Endometrial microvascular endothelial cells (primary cell): Measurements from ENCODE around the gene SCAMP1. TPM values are rescaled to one million over a fixed set of nuclear protein-coding genes. Genes with fewer than 3 reads are reported as not detected.

Experiments used
- in situ Hi-C: cut with HindIII; loops from 2 replicates; pipeline ENCODE4 v1.10.0; 2017; ENCODE audit warnings: low sequenced_read_pairs, low pct_unique_long_range_greater_than_20kb; ENCODE audit errors: inconsistent ontology term
- total RNA-seq: library from RNA; depleted of rRNA; stranded (reverse); fragments of >200 nt; gene quantifications from one replicate; pipeline ENCODE4 v1.2.3, GENCODE V29; 2015; ENCODE audit errors: inconsistent ontology term

The SCAMP1 gene
- 35.6 TPM for total RNA-seq

- in situ Hi-C loops: no loop called here
Measured at GRCh38 chr5:78359831-78360673, at the start of gene SCAMP1. SCAMP1 (plus strand) TSS chr5:78360617; CDS start chr5:78360672, 55 bp downstream.

- in situ Hi-C loops: no loop called here
Measured at GRCh38 chr5:78317515-78317914, 42.9 kb upstream of the SCAMP1 start.

- in situ Hi-C loops: no loop called here
Measured at GRCh38 chr5:78318337-78318736, 42.1 kb upstream of the SCAMP1 start.

GRCh38 chr5:78320401-78320800 is 40.0 kb upstream of the SCAMP1 start:
- in situ Hi-C loops: no loop called here

- in situ Hi-C loops: no loop called here
Measured at GRCh38 chr5:78323241-78323640, 37.2 kb upstream of the SCAMP1 start.

- in situ Hi-C loops: no loop called here
Measured at GRCh38 chr5:78326930-78327329, 33.5 kb upstream of the SCAMP1 start.

GRCh38 chr5:78327761-78328510 is 32.5 kb upstream of the SCAMP1 start:
- in situ Hi-C loops: no loop called here

- in situ Hi-C loops: no loop called here
Measured at GRCh38 chr5:78328585-78329173, 31.7 kb upstream of the SCAMP1 start.

- in situ Hi-C loops: no loop called here
Measured at GRCh38 chr5:78331523-78332080, 28.8 kb upstream of the SCAMP1 start.

- in situ Hi-C loops: no loop called here
Measured at GRCh38 chr5:78334811-78335210, 25.6 kb upstream of the SCAMP1 start.

GRCh38 chr5:78335976-78336375 is 24.4 kb upstream of the SCAMP1 start:
- in situ Hi-C loops: no loop called here

- in situ Hi-C loops: no loop called here
Measured at GRCh38 chr5:78336698-78337097, 23.7 kb upstream of the SCAMP1 start.

GRCh38 chr5:78339617-78340436 is 20.6 kb upstream of the SCAMP1 start:
- in situ Hi-C loops: no loop called here

- in situ Hi-C loops: no loop called here
Measured at GRCh38 chr5:78341440-78341839, 19.0 kb upstream of the SCAMP1 start.

- in situ Hi-C loops: no loop called here
Measured at GRCh38 chr5:78345485-78345884, 14.9 kb upstream of the SCAMP1 start.

GRCh38 chr5:78353520-78353919 is 6.9 kb upstream of the SCAMP1 start:
- in situ Hi-C loops: no loop called here

GRCh38 chr5:78354066-78354670 is 6.2 kb upstream of the SCAMP1 start:
- in situ Hi-C loops: no loop called here

GRCh38 chr5:78355561-78355960 is 4.9 kb upstream of the SCAMP1 start:
- in situ Hi-C loops: no loop called here
